HFFc6 (cell line): Measurements from ENCODE around the gene SST. TPM values are rescaled to one million over a fixed set of nuclear protein-coding genes. Genes with fewer than 3 reads are reported as not detected.

Experiments used
- total RNA-seq, 6 experiments: library from RNA; stranded (reverse); fragmentation: NEBNext Ultra II Directional; extraction: Animal tissue kit (Norgen Biotek cat#: 25700); gene quantifications; 2 replicates in 1 of 6; 3 replicates in 5 of 6; pipeline ENCODE4 v1.2.3, GENCODE V29; 2021

SST gene
- total RNA-seq, 6 experiments from 2014 or later, result not detected

Other genes with a start within 250 kb of the SST start
- gene RTP2, start 32.2 kb upstream of the SST start, total RNA-seq, result not detected
- gene BCL6, start 75.1 kb upstream of the SST start, total RNA-seq, result 10 to 100 TPM; 28.0 to 36.5 (median 31.1) TPM